Neuron (in vitro differentiated cells): ENCODE results near the gene PCNA.

Experiments used
- H2AFZ ChIP-seq: one replicate; pipeline ENCODE4 v1.6.1; 2013; ENCODE audit warnings: low read depth, mild to moderate bottlenecking, inconsistent platforms, low read length, moderate library complexity
- H3K27me3 ChIP-seq: one replicate; pipeline ENCODE4 v1.6.1; 2013; ENCODE audit warnings: low read length; ENCODE audit not compliant: insufficient read depth
- H3K36me3 ChIP-seq: one replicate; pipeline ENCODE4 v1.6.1; 2013; ENCODE audit warnings: low read length; ENCODE audit not compliant: insufficient read depth
- H3K4me1 ChIP-seq: one replicate; pipeline ENCODE4 v1.6.1; 2013; ENCODE audit warnings: low read length; ENCODE audit not compliant: insufficient read depth
- H3K4me3 ChIP-seq: 2 replicates; pipeline ENCODE4 v1.5.1; 2013; ENCODE audit warnings: mild to moderate bottlenecking, low read length, moderate library complexity
- H3K9me3 ChIP-seq: one replicate; pipeline ENCODE4 v1.6.1; 2013; ENCODE audit warnings: low read length

Gene PCNA

DNA sequence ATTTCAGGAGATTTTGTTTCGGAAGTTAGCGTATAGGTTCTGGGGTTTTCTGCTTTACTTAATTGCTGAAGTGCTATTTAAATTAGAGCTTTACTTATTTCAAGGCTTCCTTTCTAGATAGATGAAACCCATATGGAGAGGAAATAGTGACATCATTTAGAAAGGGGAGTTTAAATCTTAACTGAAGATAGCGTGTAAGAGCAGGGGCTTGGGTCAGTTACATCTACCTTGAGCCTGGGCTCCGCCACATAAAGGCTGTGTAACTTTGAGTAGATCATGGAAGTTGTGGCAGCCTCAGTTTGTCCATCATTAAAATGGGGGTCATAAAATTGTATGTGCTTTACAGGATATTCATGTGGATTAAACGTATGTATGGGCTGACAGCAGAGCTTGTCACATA, 11.7 kb upstream of the PCNA start:
- H3K9me3 ChIP-seq, result no peaks in the 10 kb centered on the region
- no peak overlapping the region for H3K4me3 ChIP-seq
- H3K36me3 ChIP-seq, result peaks cover 8% of the 10 kb centered on the region
- H3K4me1 ChIP-seq, result peaks cover 13% of the 10 kb centered on the region
- no peaks in the 10 kb centered on the region for H3K27me3 ChIP-seq
- H2AFZ ChIP-seq, result no peak overlapping the region

DNA sequence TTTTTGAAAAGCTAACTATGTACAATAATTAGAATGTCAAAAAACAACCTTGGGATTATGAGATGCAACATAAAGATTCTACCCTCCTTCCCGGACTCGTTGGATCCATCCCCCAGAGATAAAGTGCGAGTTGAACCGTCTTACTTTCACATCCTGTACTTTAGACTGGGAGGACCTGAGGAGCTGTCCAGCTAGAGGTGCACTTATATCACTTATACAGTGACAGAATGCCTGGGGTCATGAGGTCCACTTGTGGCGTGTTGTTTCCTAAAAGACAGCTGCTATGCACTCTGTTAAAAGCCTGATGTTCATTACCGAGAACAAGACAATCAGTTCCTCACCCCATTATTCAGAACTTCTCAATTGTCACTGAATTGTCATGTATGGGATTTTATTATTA, 9.1 kb upstream of the PCNA start:
- Histone ChIP-seq H3K27me3 (no peaks in the 10 kb centered on the region), H2AFZ (no peak overlapping the region), H3K9me3 (no peaks in the 10 kb centered on the region), H3K4me1 (peaks cover 17% of the 10 kb centered on the region), H3K4me3 (no peak overlapping the region), H3K36me3 (peaks cover 5% of the 10 kb centered on the region)

DNA sequence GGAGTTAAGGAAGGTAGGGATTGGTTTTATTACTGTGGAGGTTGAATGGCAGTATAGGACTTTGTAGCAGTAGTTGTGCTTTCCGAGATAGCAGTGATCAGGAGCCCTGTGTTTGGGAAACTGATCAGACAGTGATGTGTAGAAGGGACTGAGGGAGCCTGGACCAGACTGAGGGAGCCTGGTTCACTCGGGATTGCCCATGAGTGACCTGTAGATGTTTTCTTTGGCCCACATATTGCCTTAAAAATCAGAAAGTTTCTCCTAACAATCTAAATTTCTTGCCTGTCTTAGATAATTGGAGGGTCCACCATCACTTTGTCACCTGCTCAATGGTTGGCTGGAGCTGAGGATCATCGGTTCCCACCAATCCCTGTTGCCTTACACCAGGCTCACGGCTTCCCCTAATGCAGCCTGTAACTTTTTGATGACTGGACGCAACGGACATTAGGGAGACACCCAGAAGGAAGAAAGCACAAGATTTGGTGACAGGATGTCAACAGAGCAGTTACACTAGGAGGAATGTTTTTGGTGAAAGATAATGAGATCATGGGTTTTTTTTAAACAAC, 8.2 kb upstream of the PCNA start:
- Histone ChIP-seq H2AFZ (peak overlapping the region; percentile 81), H3K36me3 (peaks cover 5% of the 10 kb centered on the region), H3K9me3 (no peaks in the 10 kb centered on the region), H3K4me1 (peaks cover 18% of the 10 kb centered on the region), H3K27me3 (no peaks in the 10 kb centered on the region), H3K4me3 (peak overlapping the region; percentile 60)

DNA sequence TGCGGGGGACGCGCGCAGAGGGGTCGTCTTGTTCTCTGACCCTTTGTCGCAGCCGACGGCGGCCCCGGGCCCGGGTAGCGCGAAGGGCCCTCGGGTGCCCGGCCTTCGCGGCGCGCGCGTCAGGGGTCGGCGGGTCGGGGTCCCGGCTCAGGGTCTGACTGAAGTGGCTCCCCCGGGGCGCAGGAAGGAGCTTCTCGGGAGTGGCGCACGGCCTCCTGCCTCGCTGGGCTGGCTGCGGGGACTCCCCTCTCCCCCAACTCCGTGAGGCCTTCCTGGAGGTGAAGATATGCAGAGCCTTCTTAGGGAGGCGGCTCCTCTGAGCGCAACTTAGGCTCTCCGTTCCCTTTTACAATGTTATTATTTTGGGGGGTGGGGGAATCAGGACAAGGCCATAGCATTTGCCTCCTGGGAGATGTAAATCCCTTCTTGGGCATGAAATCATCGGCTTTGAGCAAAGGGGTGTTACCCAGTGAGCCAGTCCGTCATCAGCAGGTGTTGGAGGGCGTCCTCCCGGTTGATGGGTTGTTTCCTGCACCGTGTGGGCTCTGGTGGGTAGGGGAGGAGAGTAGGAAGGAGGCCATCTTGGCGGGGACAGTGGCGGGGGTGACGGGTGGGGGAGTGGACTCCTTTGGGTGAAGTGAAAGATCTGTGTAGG, 7.6 kb upstream of the PCNA start:
- H2AFZ ChIP-seq, result peak overlapping the region; percentile 81
- H3K4me1 ChIP-seq, result peaks cover 21% of the 10 kb centered on the region
- no peaks in the 10 kb centered on the region for H3K27me3 ChIP-seq
- peaks cover 5% of the 10 kb centered on the region for H3K36me3 ChIP-seq
- peak overlapping the region; percentile 60 for H3K4me3 ChIP-seq
- no peaks in the 10 kb centered on the region for H3K9me3 ChIP-seq

DNA sequence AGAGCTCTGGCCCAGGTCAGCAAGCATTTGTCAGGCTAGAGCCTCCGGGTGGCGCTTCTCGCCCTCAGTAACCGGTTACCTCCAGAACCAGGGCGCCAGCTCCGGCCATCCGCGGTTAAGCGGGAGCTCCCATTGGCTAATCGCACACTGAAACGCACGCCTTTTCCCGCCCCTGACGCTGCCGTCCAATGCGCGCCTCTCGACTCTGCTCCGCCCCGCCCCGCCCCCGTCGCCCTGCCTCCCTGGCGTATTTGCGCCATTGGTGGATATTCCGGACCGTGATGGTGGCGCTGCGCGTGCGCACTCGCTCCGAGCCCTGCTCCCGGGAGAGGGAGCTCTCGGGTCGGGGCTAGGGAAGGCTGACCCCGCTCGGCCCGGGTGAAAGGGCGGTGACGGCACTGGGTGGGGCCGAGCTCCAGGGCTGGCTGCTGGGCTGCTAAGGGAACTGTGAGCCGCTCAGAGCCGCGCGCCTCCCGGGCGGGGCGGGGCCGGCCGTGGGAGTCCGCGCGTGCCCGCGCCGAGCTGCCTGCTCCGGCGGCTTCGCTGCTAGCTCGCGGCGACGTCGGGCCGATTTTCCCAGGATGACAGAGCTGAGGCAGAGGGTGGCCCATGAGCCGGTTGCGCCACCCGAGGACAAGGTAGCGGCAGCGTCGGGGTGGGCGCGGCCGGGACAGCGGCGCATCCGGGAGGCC, 6.9 kb upstream of the PCNA start, which contains the start of gene CDS2:
Gene CDS2 (plus strand): TSS at position 497 of the 692 bp plus-strand sequence. CDS start 85 bp downstream, at position 582.
- Histone ChIP-seq H3K4me3 (peak within 1 kb of the TSS; percentile 60), H3K36me3 (peaks cover 5% of the 10 kb centered on the region), H3K4me1 (peaks cover 21% of the 10 kb centered on the region), H3K27me3 (no peaks in the 10 kb centered on the region), H2AFZ (peak within 1 kb of the TSS; percentile 81), H3K9me3 (no peaks in the 10 kb centered on the region)

DNA sequence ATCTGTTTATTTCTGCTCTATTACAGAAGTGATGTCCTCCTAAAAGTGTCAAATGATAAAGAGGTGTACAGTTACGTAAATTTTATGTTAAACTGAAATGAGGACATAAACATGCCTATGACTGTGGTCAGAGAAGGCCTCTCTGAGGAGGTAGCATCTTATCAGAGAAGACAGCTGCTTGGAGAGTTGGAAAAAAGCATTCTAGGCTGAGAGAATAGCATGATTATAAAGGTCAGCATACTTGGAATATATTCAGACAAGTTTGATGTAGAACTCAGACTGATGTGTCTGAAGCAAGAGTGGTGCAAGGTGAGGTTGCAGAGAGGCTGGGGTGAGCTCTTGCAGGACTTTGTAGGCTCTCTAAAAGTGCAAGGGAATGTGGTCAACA, 3.1 kb upstream of the PCNA start:
- no peak overlapping the region for H3K4me3 ChIP-seq
- H3K36me3 ChIP-seq, result peaks cover 10% of the 10 kb centered on the region
- H3K4me1 ChIP-seq, result peaks cover 27% of the 10 kb centered on the region
- H3K9me3 ChIP-seq, result no peaks in the 10 kb centered on the region
- no peaks in the 10 kb centered on the region for H3K27me3 ChIP-seq
- no peak overlapping the region for H2AFZ ChIP-seq

DNA sequence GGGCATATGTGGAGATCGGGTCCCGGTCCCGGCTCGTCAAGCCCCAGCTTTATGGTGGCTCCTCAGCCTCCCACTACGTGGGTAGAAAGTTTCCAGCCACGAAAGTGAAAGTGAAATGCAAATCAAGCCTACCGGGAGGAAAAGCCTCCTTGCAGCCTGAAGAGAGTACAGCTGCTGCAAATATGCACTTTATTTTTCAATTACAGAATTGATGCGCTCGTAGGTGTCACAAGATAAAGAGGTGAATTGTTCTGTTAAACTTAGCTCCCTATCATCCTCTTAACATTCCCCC, 373 bp upstream of the PCNA start:
- Histone ChIP-seq H3K9me3 (no peaks in the 10 kb centered on the region), H3K4me3 (peak overlapping the region; percentile 89), H2AFZ (peak overlapping the region; percentile 57), H3K4me1 (peaks cover 45% of the 10 kb centered on the region), H3K36me3 (peaks cover 35% of the 10 kb centered on the region), H3K27me3 (no peaks in the 10 kb centered on the region)

DNA sequence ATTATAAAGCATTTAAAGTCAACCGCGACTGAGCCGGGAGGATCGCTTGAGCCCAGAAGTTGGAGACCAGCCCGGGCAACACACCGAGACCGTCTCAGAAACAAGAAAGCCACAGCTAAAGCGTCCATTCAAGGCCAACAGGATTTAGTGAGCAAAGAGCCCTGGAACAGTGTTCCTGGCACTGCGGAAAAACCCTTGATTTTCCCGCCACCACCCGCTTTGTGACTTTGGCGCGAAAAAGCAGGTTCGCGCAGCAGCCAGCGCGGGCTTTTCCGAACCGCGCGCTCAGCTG, 669 bp downstream of the PCNA start:
- no peak overlapping the region for H2AFZ ChIP-seq
- peaks cover 45% of the 10 kb centered on the region for H3K36me3 ChIP-seq
- H3K4me1 ChIP-seq, result peaks cover 45% of the 10 kb centered on the region
- peak overlapping the region; percentile 89 for H3K4me3 ChIP-seq
- no peaks in the 10 kb centered on the region for H3K27me3 ChIP-seq
- no peaks in the 10 kb centered on the region for H3K9me3 ChIP-seq

DNA sequence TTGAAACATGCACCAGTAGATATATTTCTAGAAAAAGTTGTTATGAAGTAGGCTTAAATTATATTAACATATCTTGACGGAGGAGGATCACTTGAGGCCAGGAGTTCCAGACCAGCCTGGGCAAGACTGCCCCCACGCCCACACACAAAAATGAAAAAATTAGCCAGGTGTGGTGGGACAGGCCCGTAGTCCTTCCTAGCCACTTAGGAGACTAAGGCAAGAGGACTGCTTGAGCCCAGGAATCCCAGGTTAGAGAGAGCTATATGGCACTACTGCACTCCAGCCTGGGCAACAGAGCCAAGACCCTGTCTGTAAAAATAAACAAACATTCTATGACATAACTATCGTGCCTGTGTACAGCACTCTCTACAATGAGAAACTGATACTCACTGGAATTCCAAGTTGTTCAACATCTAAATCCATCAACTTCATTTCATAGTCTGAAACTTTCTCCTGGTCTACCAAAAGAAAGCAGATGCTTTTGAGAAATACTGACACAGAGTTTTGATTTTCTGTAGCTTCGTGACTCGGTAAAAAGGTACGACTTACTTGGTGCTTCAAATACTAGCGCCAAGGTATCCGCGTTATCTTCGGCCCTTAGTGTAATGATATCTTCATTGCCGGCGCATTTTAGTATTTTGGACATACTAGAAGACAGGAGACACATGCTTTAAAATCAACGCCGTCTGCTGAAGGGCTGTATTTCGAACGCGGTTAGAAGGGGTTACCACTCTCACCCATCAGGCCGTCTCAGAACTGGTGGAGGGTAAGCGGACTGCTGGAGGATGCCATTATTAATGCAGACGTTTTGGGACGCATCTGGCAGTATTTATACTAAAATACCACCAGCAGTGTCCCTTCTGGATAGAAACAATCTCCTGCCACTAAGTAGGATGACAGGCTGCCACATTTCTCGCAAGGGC, 1.3 kb downstream of the PCNA start:
- Histone ChIP-seq H3K27me3 (no peaks in the 10 kb centered on the region), H3K9me3 (no peaks in the 10 kb centered on the region), H3K4me1 (peaks cover 48% of the 10 kb centered on the region), H2AFZ (no peak overlapping the region), H3K4me3 (peak overlapping the region; percentile 89), H3K36me3 (peaks cover 45% of the 10 kb centered on the region)

DNA sequence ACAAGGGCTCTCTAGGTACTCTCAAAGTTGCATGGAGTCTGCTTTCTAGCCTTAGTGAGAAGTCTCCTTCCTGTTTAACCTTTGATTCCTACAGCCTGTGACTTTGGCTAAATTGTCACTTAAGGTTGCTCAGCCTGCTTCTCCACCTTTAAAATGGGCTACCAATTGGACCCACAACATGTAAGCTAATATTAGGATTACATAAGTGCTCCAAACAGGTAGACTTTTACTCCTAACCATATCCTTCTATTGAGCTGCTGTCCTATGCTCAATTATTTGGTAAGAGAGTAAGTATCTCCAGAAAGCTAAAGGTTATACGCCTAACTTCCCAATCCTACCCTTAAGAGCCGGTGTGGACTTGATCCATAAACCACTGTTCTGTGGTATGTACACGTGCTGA, 2.9 kb downstream of the PCNA start:
- Histone ChIP-seq H2AFZ (no peak overlapping the region), H3K36me3 (peaks cover 45% of the 10 kb centered on the region), H3K9me3 (no peaks in the 10 kb centered on the region), H3K4me3 (peak overlapping the region; percentile 89), H3K27me3 (no peaks in the 10 kb centered on the region), H3K4me1 (peaks cover 50% of the 10 kb centered on the region)

DNA sequence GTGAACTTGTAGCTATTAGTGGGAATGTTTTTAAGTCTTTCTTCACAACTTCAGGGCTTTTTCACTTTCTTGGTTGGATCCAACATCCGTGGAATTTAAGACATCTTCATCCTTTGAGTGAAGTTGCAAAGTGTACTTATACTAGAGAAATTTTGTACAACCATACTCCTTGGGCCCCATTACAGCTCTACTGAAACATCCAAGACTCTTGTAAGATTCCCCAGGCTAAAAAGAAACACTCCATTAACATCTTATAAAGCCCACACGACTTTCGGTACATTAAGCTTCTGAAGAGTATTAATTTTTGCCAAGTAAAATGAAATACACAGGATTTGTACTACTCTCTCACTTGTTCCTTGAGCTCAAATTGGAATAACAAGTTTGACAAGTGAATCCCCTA, 5.4 kb downstream of the PCNA start:
- H3K27me3 ChIP-seq, result no peaks in the 10 kb centered on the region

DNA sequence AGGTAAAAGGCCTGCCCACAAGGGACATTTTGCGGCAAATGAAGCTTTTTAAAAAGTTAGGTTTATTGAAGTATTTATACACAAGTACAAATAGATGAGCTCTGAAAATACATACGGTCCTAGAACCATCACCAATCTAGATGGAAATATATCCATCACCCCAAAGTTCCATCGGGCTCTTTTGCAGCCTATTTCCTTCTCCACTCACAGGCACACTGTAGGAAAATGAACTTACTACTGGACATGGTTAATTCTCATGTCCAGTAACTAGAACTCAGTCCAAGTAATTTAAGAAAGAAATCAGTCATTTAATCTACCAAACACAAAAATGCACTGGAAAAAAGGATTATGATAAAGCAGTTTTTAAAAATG, 6.2 kb downstream of the PCNA start:
- Histone ChIP-seq H2AFZ (peak overlapping the region; percentile 55), H3K9me3 (no peaks in the 10 kb centered on the region), H3K36me3 (peaks cover 66% of the 10 kb centered on the region), H3K27me3 (no peaks in the 10 kb centered on the region), H3K4me3 (peak overlapping the region; percentile 68), H3K4me1 (peaks cover 42% of the 10 kb centered on the region)

More for the DNA sequence above, 5.4 kb downstream of the PCNA start:
- no peak overlapping the region for H3K4me3 ChIP-seq
- no peaks in the 10 kb centered on the region for H3K9me3 ChIP-seq
- no peak overlapping the region for H2AFZ ChIP-seq
- H3K4me1 ChIP-seq, result peaks cover 44% of the 10 kb centered on the region
- peaks cover 60% of the 10 kb centered on the region for H3K36me3 ChIP-seq

DNA sequence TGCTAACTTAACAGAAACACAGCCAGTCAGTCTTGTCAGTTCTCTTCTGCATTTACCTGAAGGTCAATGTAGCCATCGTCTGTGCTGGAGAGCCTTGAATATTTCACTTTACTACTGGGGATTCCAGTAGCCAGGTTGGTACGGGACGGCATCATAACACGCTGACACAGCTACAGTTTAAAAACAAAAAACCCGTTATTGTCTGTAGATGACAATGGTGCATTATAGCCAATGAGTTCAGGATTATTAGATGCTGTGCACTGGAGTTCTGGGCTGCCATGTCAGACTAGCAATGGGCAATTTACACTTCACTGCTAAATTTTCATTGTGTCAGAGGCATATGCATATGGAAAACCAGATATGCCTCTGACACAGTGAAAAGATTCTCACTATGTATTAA, 10.5 kb downstream of the PCNA start:
- peaks cover 59% of the 10 kb centered on the region for H3K36me3 ChIP-seq
- peaks cover 12% of the 10 kb centered on the region for H3K4me1 ChIP-seq
- H3K4me3 ChIP-seq, result no peak overlapping the region
- H3K9me3 ChIP-seq, result peaks cover 2% of the 10 kb centered on the region
- H2AFZ ChIP-seq, result no peak overlapping the region
- H3K27me3 ChIP-seq, result no peaks in the 10 kb centered on the region
